ENCODE measurements around the gene ZBTB45.
"Not testable (repeated sequence)": the region's sequence is repeated elsewhere in the genome, so short reads cannot be mapped to it uniquely, and the experiment has no call there.

The ZBTB45 gene

GRCh38 chr19:58474997-58475713, 44.5 kb downstream of the ZBTB45 start:
- DNase-seq (ENCODE audit: low read depth, low spot score), result no peak

- no peak for DNase-seq (ENCODE audit: low read depth, low spot score)
These were observed 45.2 kb downstream of the ZBTB45 start for GRCh38 chr19:58474291-58474996.

GRCh38 chr19:58473775-58474174, 45.8 kb downstream of the ZBTB45 start:
- no peak for DNase-seq (ENCODE audit: low read depth, low spot score)

GRCh38 chr19:58471736-58472135, 47.9 kb downstream of the ZBTB45 start:
- no peak for DNase-seq (ENCODE audit: low read depth, low spot score)

GRCh38 chr19:58470837-58471543, 48.6 kb downstream of the ZBTB45 start:
- DNase-seq (ENCODE audit: low read depth, low spot score), result not testable (repeated sequence)

- DNase-seq (ENCODE audit: low read depth, low spot score), result no peak
These were observed 50.2 kb downstream of the ZBTB45 start for GRCh38 chr19:58469241-58470013.

GRCh38 chr19:58468216-58468839, 51.3 kb downstream of the ZBTB45 start:
- no peak for DNase-seq (ENCODE audit: low read depth, low spot score)

- DNase-seq (ENCODE audit: low read depth, low spot score), result peak; percentile 89
These were observed 52.6 kb downstream of the ZBTB45 start, which contains the start of gene ZNF324 for GRCh38 chr19:58466760-58467589. Gene ZNF324 (plus strand): TSS chr19:58467080. CDS start chr19:58469186, 2,106 bp downstream.

- no peak for DNase-seq (ENCODE audit: low read depth, low spot score)
These were observed 53.4 kb downstream of the ZBTB45 start for GRCh38 chr19:58466089-58466759.
